HG03196 (cell line): ENCODE measurements around the gene FLT1.

ENCODE experiments used
- ATAC-seq: cut with Tn5 transposase; IDR thresholded peaks from one replicate; pipeline ENCODE4 v1.9.1; 2021; ENCODE audit not compliant: unreplicated experiment

The FLT1 gene

DNA sequence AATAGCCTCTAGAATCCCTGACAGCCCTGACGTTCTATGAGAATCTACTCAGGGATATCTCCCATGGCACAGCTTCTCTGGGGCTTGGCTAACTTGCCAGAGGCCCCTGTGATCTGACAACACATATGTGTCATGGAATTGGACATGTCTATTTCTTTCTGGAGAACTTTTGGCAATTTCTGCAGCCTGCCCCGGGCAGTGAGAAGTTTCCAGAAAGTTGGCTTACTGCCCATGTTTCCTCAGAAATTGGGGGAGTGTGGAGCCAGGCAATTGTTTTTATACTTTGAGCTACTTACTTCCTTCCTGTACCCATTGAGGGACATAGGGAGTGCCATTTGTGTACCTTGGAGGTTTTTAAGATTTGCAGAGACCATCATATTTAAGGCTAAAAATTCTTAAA lies 98.9 kb downstream of the FLT1 start:
- no peak for ATAC-seq

DNA sequence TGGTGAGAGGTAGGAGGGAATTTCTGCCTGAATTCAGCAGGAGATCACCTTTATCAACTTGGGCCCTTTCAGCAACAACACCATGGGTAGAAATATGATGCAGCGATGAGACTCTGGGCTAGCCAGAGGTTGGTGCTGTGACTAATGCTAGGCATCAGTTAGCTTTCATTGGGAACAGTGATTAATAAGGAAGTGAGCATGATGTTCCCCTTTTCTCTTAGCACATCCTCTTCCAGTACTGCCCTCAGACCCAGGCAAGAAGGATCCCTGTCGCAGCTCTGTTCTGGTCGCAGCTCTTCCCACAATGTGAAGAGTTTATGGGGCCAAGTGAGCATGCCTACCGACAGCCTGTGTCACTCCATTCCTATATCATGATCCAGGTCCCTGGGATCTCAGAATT lies 100.5 kb downstream of the FLT1 start:
- no peak for ATAC-seq

DNA sequence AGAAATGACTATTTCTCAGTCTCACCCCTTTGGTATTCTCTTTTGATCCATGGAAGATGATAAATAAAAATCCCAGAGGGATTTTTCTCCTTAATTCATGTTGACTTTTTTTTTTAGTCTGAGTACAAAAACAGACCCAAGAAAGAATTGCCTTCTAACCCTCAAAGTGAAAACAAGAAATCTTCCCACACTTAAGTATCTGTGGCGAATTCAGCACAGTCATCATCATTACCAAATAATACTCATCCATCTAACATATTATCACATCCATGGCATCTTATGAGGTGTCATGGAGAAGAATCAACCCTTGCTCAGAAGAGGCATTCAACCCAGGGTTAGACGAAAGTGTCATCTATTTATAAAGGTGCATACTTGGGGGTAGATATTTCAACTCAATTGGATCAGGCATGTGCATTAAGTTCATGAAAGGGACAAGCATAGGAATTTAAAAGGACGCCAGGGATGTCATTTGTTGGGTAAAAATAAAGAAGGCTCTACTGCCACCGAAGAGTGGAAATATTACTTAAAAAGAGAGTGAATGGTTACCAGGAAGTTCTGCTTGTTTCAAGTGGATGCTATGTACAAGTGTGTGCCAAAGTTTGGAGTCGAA lies 101.9 kb downstream of the FLT1 start:
- no peak for ATAC-seq

- ATAC-seq, result no peak
Measured at GRCh38 chr13:28392428-28392827, 102.5 kb downstream of the FLT1 start.

GRCh38 chr13:28387740-28388501 lies 107.0 kb downstream of the FLT1 start:
- ATAC-seq, result no peak

DNA sequence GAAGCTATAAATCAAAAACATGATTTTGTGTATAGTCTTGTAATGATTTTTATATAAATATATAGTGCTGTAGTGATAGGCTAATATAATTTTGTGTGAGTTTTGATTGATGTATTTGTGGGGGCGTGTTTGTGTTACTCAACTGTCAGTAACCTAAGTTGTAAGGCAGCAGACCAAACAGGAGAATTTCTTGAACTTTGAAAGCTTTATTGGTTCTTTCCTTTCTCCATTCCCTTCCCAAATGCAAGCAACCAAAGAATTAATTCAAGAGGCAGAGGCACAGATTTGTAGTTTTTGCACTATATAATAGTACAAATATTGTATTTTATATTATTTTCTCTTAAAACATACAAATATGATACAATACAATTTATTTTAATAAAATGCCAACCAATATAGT lies 109.6 kb downstream of the FLT1 start:
- no peak for ATAC-seq

DNA sequence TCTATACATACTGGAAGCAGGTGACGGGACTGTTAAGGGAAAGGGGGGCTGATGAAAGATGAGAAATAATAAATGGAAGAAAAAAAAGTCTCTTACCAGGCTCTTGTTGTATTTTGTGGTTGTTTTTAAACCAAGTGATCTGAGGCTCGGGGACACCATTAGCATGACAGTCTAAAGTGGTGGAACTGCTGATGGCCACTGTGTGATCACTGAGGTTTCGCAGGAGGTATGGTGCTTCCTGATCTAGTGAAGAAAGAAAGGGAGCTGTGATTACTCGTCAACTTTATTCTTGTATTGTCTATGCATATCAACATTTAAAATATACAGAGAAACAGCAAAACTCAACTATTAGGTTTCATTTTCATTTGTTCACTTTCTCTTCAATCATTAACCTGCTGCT lies 110.1 kb downstream of the FLT1 start:
- no peak for ATAC-seq

DNA sequence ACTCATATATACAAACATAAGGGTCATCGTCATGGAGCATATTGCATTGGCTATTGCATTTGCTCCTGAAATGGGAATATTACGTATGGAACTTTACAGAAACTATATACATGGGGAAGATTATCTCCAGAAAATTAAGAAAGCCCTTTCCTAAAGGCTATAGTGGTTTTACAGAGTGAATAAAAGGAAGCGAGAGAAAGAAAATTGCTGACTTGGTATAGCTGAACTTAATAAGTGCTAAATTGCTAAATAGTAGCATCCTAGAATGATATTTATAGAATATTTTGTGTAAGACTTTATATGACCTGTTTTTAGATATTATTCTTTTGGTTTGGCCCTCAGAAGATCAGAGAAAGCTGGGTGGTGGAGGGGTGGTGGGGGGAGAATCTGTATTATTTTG lies 114.6 kb downstream of the FLT1 start:
- no peak for ATAC-seq

DNA sequence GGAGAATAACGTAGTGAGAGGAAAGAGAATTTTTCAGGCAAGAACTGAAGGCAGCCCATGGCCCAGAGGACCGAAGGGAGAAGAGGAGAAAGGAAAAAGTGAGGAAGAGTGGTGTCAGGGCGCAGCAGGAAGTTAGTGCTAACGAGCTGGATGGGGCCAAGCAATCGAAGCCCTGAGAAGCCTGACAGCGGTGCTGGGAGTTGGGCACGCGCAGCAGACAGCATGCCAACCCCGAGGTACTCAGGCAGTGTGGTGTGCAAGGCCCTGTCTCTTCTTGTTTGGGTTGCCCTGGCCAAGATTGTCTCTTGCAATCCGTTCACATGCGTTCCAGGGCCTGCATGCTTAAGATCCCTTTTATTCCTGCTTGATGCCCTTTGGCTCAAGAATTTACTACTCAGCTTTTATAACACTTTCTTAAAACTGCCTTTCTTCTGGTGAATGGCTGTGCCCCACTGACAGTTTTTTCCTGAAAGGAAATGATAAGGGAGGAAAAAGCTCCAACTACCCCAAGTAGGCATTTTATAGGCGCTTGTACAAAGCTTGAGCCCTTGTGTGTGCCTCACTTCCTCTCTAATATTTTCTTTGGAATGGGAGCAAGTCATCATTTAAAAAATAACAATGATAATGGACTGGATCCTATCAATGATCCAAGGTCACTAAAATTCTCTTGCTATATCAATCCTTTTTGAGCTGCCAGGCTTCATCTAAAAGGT lies 115.4 kb downstream of the FLT1 start:
- ATAC-seq, result no peak

DNA sequence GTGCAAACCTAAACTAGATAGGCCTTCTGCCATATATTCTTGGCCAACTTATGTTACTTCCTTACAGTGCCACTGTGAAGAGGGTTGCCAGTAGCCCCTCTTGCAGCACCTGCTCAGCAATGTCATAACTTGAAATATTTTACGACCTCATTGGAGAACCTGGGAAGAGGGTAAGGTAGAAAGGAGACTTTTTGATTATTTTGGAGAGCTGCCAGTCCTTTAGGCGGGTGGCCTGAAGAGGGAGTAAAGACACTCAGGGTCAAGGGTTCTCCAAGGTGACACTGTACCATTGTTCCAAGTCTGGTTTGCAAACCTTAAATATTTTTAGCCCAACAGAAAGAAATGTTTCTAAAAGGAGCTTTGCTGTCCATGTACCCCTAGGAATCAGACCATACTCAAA lies 118.3 kb downstream of the FLT1 start:
- ATAC-seq, result no peak

- ATAC-seq, result no peak
Measured at GRCh38 chr13:28375250-28375930, 119.5 kb downstream of the FLT1 start.

- ATAC-seq, result no peak
Measured at GRCh38 chr13:28373810-28374209, 121.1 kb downstream of the FLT1 start.

- no peak for ATAC-seq
Measured at GRCh38 chr13:28370448-28370847, 124.5 kb downstream of the FLT1 start.

DNA sequence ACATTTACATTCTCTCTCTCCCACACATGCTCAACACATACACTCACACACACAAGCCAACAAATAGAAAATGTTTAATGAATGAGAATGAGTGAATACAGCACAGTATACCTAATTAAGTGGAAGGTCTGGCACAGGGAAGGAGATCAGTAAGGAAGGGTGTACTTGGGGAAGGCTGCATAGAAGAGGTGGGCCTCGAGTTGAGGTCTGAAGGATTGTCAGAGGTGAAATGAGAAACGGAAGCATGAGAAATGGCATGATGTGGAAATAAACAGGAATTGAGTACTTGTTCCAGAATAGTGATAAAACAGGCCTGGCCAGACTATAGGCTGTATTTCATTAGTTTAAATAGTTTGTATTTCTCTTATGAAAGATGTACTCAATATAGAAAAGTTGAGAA lies 136.2 kb downstream of the FLT1 start:
- ATAC-seq, result no peak

GRCh38 chr13:28357911-28358433 lies 137.0 kb downstream of the FLT1 start:
- ATAC-seq, result no peak

- ATAC-seq, result no peak
Measured at GRCh38 chr13:28357247-28357825, 137.6 kb downstream of the FLT1 start.

GRCh38 chr13:28356561-28357021 lies 138.3 kb downstream of the FLT1 start:
- no peak for ATAC-seq

GRCh38 chr13:28355822-28356371 lies 139.0 kb downstream of the FLT1 start:
- ATAC-seq, result no peak

GRCh38 chr13:28355046-28355821 lies 139.7 kb downstream of the FLT1 start:
- ATAC-seq, result no peak

DNA sequence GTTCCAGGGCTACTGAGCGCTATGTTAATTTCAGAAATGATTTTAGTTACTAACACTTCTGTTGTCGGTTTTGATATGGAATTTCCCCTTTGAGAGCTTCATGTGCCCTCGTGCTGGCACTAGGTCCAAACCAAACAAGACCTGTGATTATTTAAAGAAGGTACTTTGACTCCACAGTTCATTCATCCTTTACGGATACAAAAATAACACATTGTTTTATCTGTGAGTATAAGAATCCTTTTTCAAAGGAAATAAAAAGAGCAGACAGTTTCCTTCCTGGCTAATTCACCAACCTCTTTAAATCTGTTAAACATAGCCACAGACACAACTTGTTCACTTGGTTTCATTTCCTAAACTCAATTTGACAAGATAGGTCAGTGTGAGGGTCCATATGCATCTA lies 141.2 kb downstream of the FLT1 start:
- ATAC-seq, result no peak
